K562 (cell line): ENCODE results near the gene DGKE. TPM values are rescaled to one million over a fixed set of nuclear protein-coding genes. Genes with fewer than 3 reads are reported as not detected.

Experiments used
- CSDE1 ChIP-seq, 2 experiments: fragments of 450-650 bp; IDR thresholded peaks; 2 replicates each; pipeline ENCODE4 v1.6.1; 2016; ENCODE audit warnings: mild to moderate bottlenecking in 1 of 2
- GABPA ChIP-seq: fragments of 200-800 bp; sonication (Bioruptor generic); conservative IDR thresholded peaks from 2 replicates; pipeline ENCODE4 v1.6.1; 2016; ENCODE audit warnings: low read depth, missing genetic modification characterization, missing compliant biosample characterization
- HNRNPLL ChIP-seq: fragments of 200-400 bp; formaldehyde crosslinking; IDR thresholded peaks from 2 replicates; pipeline ENCODE4 v1.6.1; 2017; ENCODE audit warnings: low read length, low read depth, mild to moderate bottlenecking; ENCODE audit not compliant: poor library complexity, severe bottlenecking
- KDM5B ChIP-seq: fragments of 200-600 bp; sonication (generic); IDR thresholded peaks from 2 replicates; pipeline ENCODE4 v1.6.1; 2012; ENCODE audit warnings: low read depth, mild to moderate bottlenecking, moderate library complexity, low read length, control low read depth, inconsistent platforms; ENCODE audit not compliant: insufficient replicate concordance
- MLLT1 ChIP-seq, 2 experiments: fragments of 450-650 bp; IDR thresholded peaks; 2 replicates each; pipeline ENCODE4 v1.6.1; 2016
- MTA3 ChIP-seq: fragments of 450-650 bp; formaldehyde crosslinking; IDR thresholded peaks from 2 replicates; pipeline ENCODE4 v1.6.1; 2017; ENCODE audit warnings: mild to moderate bottlenecking, borderline replicate concordance
- NFXL1 ChIP-seq: fragments of 450-650 bp; formaldehyde crosslinking; IDR thresholded peaks from 2 replicates; pipeline ENCODE4 v1.4.0; 2021; ENCODE audit warnings: mild to moderate bottlenecking
- NKRF ChIP-seq: fragments of 450-650 bp; IDR thresholded peaks from 2 replicates; pipeline ENCODE4 v1.6.1; 2016; ENCODE audit warnings: borderline replicate concordance
- POLR2H ChIP-seq: IDR thresholded peaks from 2 replicates; pipeline ENCODE4 v1.6.1; 2016; ENCODE audit warnings: missing genetic modification characterization, low read depth, mild to moderate bottlenecking, control low read depth, missing compliant biosample characterization, moderate library complexity
- ZBTB17 ChIP-seq: fragments of 450-650 bp; formaldehyde crosslinking; IDR thresholded peaks from 2 replicates; pipeline ENCODE4 v1.4.0; 2020; ENCODE audit warnings: mild to moderate bottlenecking
- ZBTB8A ChIP-seq: fragments of 450-650 bp; IDR thresholded peaks from 2 replicates; pipeline ENCODE4 v1.6.1; 2018; ENCODE audit warnings: mild to moderate bottlenecking, moderate library complexity; ENCODE audit not compliant: partially characterized antibody
- ZNF41 ChIP-seq: fragments of 250-450 bp; sonication (Bioruptor Pico); conservative IDR thresholded peaks from 2 replicates; pipeline ENCODE4 v1.4.0; 2020; ENCODE audit warnings: mild to moderate bottlenecking
- ZNF668 ChIP-seq: fragments of 250-450 bp; sonication (Bioruptor Pico); IDR thresholded peaks from 2 replicates; pipeline ENCODE4 v1.8.0; 2022; ENCODE audit warnings: mild to moderate bottlenecking, inconsistent platforms
- ZSCAN32 ChIP-seq: fragments of 450-650 bp; formaldehyde crosslinking; IDR thresholded peaks from 2 replicates; pipeline ENCODE4 v1.4.0; 2020; ENCODE audit warnings: mild to moderate bottlenecking, moderate library complexity
- polyA plus RNA-seq, 8 experiments: library from polyadenylated mRNA; depleted of rRNA in 4 of 8; stranded (reverse) in 5 of 8; unstranded in 3 of 8; fragments of >200 nt; fragmentation: Nextera tagmentation in 2 of 8; fragmentation: Illumina TruSeq in 1 of 8; extraction: Ambion mirVana in 2 of 8; extraction: Trizol in 1 of 8; gene quantifications; 2 replicates each; pipeline versions ENCODE4 v1.2.1 to v1.2.3, GENCODE V29; 2011 to 2014; ENCODE audit warnings: inconsistent platforms in 1 of 8, missing spikeins in 1 of 8
- total RNA-seq, 7 experiments: library from RNA; depleted of rRNA in 6 of 7; stranded (reverse); fragments of >200 nt in 6 of 7; fragmentation: Illumina TruSeq in 2 of 7; extraction: Trizol in 2 of 7; gene quantifications; 2 replicates each; pipeline versions ENCODE4 v1.2.1 to v1.2.3, GENCODE V29; 2011 to 2021; ENCODE audit warnings: low replicate concordance in 1 of 7
- TF ChIP-seq, protein P1 (sequence below): fragments of 250-450 bp; sonication (Bioruptor Pico); IDR thresholded peaks from 2 replicates; pipeline ENCODE4 v1.4.0; 2020
- TF ChIP-seq, protein P2 (sequence below): fragments of 250-450 bp; sonication (Bioruptor Pico); IDR thresholded peaks from 2 replicates; pipeline ENCODE4 v1.5.0; 2021; ENCODE audit warnings: mild to moderate bottlenecking, borderline replicate concordance
- TF ChIP-seq, protein P3 (sequence below): fragments of 450-650 bp; formaldehyde crosslinking; conservative IDR thresholded peaks from 2 replicates; pipeline ENCODE4 v1.4.0; 2022; ENCODE audit warnings: mild to moderate bottlenecking, missing genetic modification characterization

The DGKE gene
- total and polyA plus RNA-seq, 9 of the 15 experiments (the other 6 are each of a cell fraction or from before 2014, with no cell fraction given), result 1.3 to 9.9 (median 5.9) TPM

- no peak; the same call in 1 of the 2 replicates for TF ChIP-seq MTA3
- TF ChIP-seq MLLT1 (IDR thresholded peaks at IDR 0.05), result peak in 1 of 2 experiments; percentile 12; a peak in 2 of 4 replicates
- TF ChIP-seq ZNF41, result no peak
- no peak for TF ChIP-seq ZNF668 (CRISPR knock-in tag)
- no peak for TF ChIP-seq ZBTB17
- TF ChIP-seq HNRNPLL, result no peak
- no peak for TF ChIP-seq NFXL1 (CRISPR knock-in tag)
- no peak for TF ChIP-seq ZSCAN32 (CRISPR knock-in tag)
- TF ChIP-seq GABPA (tag), result 0 out of 2 replicates have a peak, but pooled peaks have one; percentile 13
- TF ChIP-seq, protein P1, sequence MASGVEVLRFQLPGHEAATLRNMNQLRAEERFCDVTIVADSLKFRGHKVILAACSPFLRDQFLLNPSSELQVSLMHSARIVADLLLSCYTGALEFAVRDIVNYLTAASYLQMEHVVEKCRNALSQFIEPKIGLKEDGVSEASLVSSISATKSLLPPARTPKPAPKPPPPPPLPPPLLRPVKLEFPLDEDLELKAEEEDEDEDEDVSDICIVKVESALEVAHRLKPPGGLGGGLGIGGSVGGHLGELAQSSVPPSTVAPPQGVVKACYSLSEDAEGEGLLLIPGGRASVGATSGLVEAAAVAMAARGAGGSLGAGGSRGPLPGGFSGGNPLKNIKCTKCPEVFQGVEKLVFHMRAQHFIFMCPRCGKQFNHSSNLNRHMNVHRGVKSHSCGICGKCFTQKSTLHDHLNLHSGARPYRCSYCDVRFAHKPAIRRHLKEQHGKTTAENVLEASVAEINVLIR (CRISPR knock-in tag), result no peak
- TF ChIP-seq, protein P2, sequence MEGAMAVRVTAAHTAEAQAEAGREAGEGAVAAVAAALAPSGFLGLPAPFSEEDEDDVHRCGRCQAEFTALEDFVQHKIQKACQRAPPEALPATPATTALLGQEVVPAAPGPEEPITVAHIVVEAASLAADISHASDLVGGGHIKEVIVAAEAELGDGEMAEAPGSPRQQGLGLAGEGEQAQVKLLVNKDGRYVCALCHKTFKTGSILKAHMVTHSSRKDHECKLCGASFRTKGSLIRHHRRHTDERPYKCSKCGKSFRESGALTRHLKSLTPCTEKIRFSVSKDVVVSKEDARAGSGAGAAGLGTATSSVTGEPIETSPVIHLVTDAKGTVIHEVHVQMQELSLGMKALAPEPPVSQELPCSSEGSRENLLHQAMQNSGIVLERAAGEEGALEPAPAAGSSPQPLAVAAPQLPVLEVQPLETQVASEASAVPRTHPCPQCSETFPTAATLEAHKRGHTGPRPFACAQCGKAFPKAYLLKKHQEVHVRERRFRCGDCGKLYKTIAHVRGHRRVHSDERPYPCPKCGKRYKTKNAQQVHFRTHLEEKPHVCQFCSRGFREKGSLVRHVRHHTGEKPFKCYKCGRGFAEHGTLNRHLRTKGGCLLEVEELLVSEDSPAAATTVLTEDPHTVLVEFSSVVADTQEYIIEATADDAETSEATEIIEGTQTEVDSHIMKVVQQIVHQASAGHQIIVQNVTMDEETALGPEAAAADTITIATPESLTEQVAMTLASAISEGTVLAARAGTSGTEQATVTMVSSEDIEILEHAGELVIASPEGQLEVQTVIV (CRISPR knock-in tag), result no peak
- TF ChIP-seq ZBTB8A, result no peak
- peak; percentile 61 for TF ChIP-seq KDM5B
- TF ChIP-seq POLR2H (tag), result no peak
- no peak for TF ChIP-seq CSDE1 (IDR thresholded peaks at IDR 0.05)
- no peak for TF ChIP-seq NKRF
- TF ChIP-seq, protein P3, sequence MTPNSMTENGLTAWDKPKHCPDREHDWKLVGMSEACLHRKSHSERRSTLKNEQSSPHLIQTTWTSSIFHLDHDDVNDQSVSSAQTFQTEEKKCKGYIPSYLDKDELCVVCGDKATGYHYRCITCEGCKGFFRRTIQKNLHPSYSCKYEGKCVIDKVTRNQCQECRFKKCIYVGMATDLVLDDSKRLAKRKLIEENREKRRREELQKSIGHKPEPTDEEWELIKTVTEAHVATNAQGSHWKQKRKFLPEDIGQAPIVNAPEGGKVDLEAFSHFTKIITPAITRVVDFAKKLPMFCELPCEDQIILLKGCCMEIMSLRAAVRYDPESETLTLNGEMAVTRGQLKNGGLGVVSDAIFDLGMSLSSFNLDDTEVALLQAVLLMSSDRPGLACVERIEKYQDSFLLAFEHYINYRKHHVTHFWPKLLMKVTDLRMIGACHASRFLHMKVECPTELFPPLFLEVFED, result 0 out of 2 replicates have a peak, but pooled peaks have one; percentile 52
- TF ChIP-seq, all 486 proteins: peak for 20
Observed at GRCh38 chr17:56914581-56915273, 80.8 kb downstream of the DGKE start (continued).
